CD14-positive monocyte (primary cell): ENCODE results near the gene MTMR8. TPM values are rescaled to one million over a fixed set of nuclear protein-coding genes. Genes with fewer than 3 reads are reported as not detected.

Experiments used
- DNase-seq, 3 donors: peaks; one replicate each; pipeline ENCODE4 v3.0.0-alpha.2; 2011 to 2022
- H2AFZ ChIP-seq: 2 replicates; pipeline ENCODE4 v1.6.0; 2012; ENCODE audit warnings: mild to moderate bottlenecking, low read depth, low read length, inconsistent platforms; ENCODE audit not compliant: insufficient read depth, poor library complexity, severe bottlenecking
- H3K27ac ChIP-seq, 2 donors: 1 replicate in 1 of 2; 2 replicates in 1 of 2; pipeline ENCODE4 v1.5.1; 2012 to 2013; ENCODE audit warnings: low read length in 2 of 2, control low read depth in 1 of 2, inconsistent platforms in 1 of 2, low read depth in 1 of 2, mild to moderate bottlenecking in 1 of 2
- H3K27me3 ChIP-seq, 2 donors: one replicate each; pipeline versions ENCODE4 v1.6.0 to v1.6.1; 2011 to 2013; ENCODE audit warnings: low read length in 2 of 2; ENCODE audit not compliant: control insufficient read depth in 2 of 2, insufficient read depth in 2 of 2
- H3K36me3 ChIP-seq, 2 donors: replicated peaks in 1 of 2; 1 replicate in 1 of 2; 2 replicates in 1 of 2; pipeline versions ENCODE4 v1.5.1 to v1.6.1; 2012 to 2013; ENCODE audit warnings: low read length in 2 of 2, control low read depth in 1 of 2, inconsistent platforms in 1 of 2, mild to moderate bottlenecking in 1 of 2; ENCODE audit not compliant: insufficient read depth in 2 of 2, control insufficient read depth in 1 of 2
- H3K4me1 ChIP-seq, 2 donors: 1 replicate in 1 of 2; 2 replicates in 1 of 2; pipeline versions ENCODE4 v1.5.1 to v1.6.1; 2012 to 2013; ENCODE audit warnings: low read length in 2 of 2, control low read depth in 1 of 2, inconsistent platforms in 1 of 2, mild to moderate bottlenecking in 1 of 2, moderate library complexity in 1 of 2; ENCODE audit not compliant: insufficient read depth in 2 of 2, control insufficient read depth in 1 of 2
- H3K4me2 ChIP-seq: replicated peaks from 2 replicates; pipeline ENCODE3; 2012; ENCODE audit warnings: low read length, moderate library complexity, mild to moderate bottlenecking; ENCODE audit not compliant: poor library complexity, severe bottlenecking; ENCODE audit errors: extremely low read depth
- H3K4me3 ChIP-seq, 3 experiments: fragments of 200-600 bp in 1 of 3; sonication (generic) in 1 of 3; replicated peaks in 1 of 3; 1 replicate in 2 of 3; 2 replicates in 1 of 3; pipeline ENCODE4 v1.5.1; 2011 to 2013; ENCODE audit warnings: low read length in 3 of 3, mild to moderate bottlenecking in 3 of 3, control low read depth in 2 of 3, low read depth in 2 of 3, inconsistent platforms in 1 of 3, moderate library complexity in 1 of 3
- H3K79me2 ChIP-seq: 2 replicates; pipeline ENCODE4 v1.6.0; 2012; ENCODE audit warnings: mild to moderate bottlenecking, control low read depth, inconsistent platforms, low read length, moderate library complexity; ENCODE audit not compliant: insufficient read depth
- H3K9ac ChIP-seq: 2 replicates; pipeline ENCODE4 v1.6.0; 2017; ENCODE audit warnings: low read length, mild to moderate bottlenecking; ENCODE audit not compliant: insufficient read depth, poor library complexity, severe bottlenecking
- H3K9me3 ChIP-seq, 2 donors: replicated peaks in 1 of 2; 1 replicate in 1 of 2; 2 replicates in 1 of 2; pipeline versions ENCODE4 v1.5.1 to v1.6.1; 2012 to 2013; ENCODE audit warnings: low read length in 2 of 2, control low read depth in 1 of 2; ENCODE audit not compliant: control insufficient read depth in 1 of 2, insufficient read depth in 1 of 2
- H4K20me1 ChIP-seq: 2 replicates; pipeline ENCODE4 v1.6.0; 2012; ENCODE audit warnings: mild to moderate bottlenecking, low read length, control low read depth, moderate library complexity; ENCODE audit not compliant: insufficient read depth
- H3K27ac Mint-ChIP-seq, 7 donors: one replicate each; pipeline ENCODE4 v1.8.0; 2020; ENCODE audit warnings: mild to moderate bottlenecking in 7 of 7, mixed read lengths in 7 of 7, moderate library complexity in 6 of 7, inconsistent platforms in 2 of 7
- H3K27me3 Mint-ChIP-seq, 3 donors: one replicate each; pipeline ENCODE4 v1.8.0; 2021 to 2022; ENCODE audit warnings: low read depth in 3 of 3, mild to moderate bottlenecking in 3 of 3, mixed read lengths in 3 of 3, moderate library complexity in 3 of 3, inconsistent platforms in 1 of 3
- H3K36me3 Mint-ChIP-seq, 2 donors: one replicate each; pipeline ENCODE4 v1.8.0; 2020; ENCODE audit warnings: mixed read lengths in 2 of 2, inconsistent platforms in 1 of 2, mild to moderate bottlenecking in 1 of 2
- H3K4me1 Mint-ChIP-seq: one replicate; pipeline ENCODE4 v1.8.0; 2020; ENCODE audit warnings: mild to moderate bottlenecking, mixed read lengths
- H3K4me3 Mint-ChIP-seq, 2 donors: one replicate each; pipeline ENCODE4 v1.8.0; 2020; ENCODE audit warnings: mild to moderate bottlenecking in 2 of 2, mixed read lengths in 2 of 2, moderate library complexity in 1 of 2
- H3K9me3 Mint-ChIP-seq, 7 donors: one replicate each; pipeline ENCODE4 v1.8.0; 2020 to 2022; ENCODE audit warnings: mixed read lengths in 7 of 7, mild to moderate bottlenecking in 6 of 7, moderate library complexity in 6 of 7, inconsistent platforms in 2 of 7
- CTCF ChIP-seq: fragments of 200-600 bp; IDR thresholded peaks from one replicate; pipeline ENCODE4 v1.8.0; 2022; ENCODE audit warnings: antibody characterized with exemption, mild to moderate bottlenecking
- WGBS: methylation state at CpG from one replicate; pipeline ENCODE4 v1.1.5; 2013; ENCODE audit warnings: missing lambda C conversion rate; ENCODE audit not compliant: insufficient coverage; 5-methylcytosine and 5-hydroxymethylcytosine counted together
- intact Hi-C, 2 donors: fragments of 100-400 bp; cut with micrococcal nuclease; formaldehyde crosslinking; loops; one replicate each; pipeline versions ENCODE4 v1.15.0 to v1.15.1; 2023
- polyA plus RNA-seq, 3 donors: library from polyadenylated mRNA; depleted of rRNA in 1 of 3; unstranded in 2 of 3; stranded (reverse) in 1 of 3; fragments of 300-500 nt in 2 of 3; fragments of >200 nt in 1 of 3; fragmentation: Illumina TruSeq in 2 of 3; gene quantifications; 1 replicate in 2 of 3; 2 replicates in 1 of 3; pipeline ENCODE4 v1.2.3, GENCODE V29; 2012 to 2021

Gene MTMR8
- polyA plus RNA-seq, 3 donors: 0.19 to 1.1 (median 0.51) TPM

GRCh38 chrX:64330284-64330683, 65.0 kb downstream of the MTMR8 start:
- H3K9ac ChIP-seq: no peak overlapping the region
- no peaks in the 10 kb centered on the region for H3K27me3 ChIP-seq
- no peaks in the 10 kb centered on the region for H3K4me1 Mint-ChIP-seq
- peaks cover 0 to 8% (median 0%) of the 10 kb centered on the region in 7 donors for H3K9me3 Mint-ChIP-seq
- H3K4me2 ChIP-seq: no peak overlapping the region
- H3K36me3 ChIP-seq: no peaks in the 10 kb centered on the region
- H3K4me3 Mint-ChIP-seq: no peak overlapping the region
- H2AFZ ChIP-seq: no peak overlapping the region
- no peak overlapping the region for H3K27ac ChIP-seq
- no peak overlapping the region for H3K4me3 ChIP-seq
- H3K27me3 Mint-ChIP-seq: no peaks in the 10 kb centered on the region
- H3K36me3 Mint-ChIP-seq: peaks cover 5 to 18% of the 10 kb centered on the region in 2 donors
- no peak for DNase-seq
- H3K27ac Mint-ChIP-seq: no peak overlapping the region
- H3K79me2 ChIP-seq: no peaks in the 10 kb centered on the region
- no peaks in the 10 kb centered on the region for H4K20me1 ChIP-seq
- intact Hi-C loops: no loop called here
- no peak for TF ChIP-seq CTCF
- H3K9me3 ChIP-seq: no peaks in the 10 kb centered on the region
- no peaks in the 10 kb centered on the region for H3K4me1 ChIP-seq

GRCh38 chrX:64321507-64321906, 73.7 kb downstream of the MTMR8 start:
- WGBS: no CpG with 5 or more reads among the region's 2 CpGs
- no peaks in the 10 kb centered on the region for H3K79me2 ChIP-seq
- no peaks in the 10 kb centered on the region for H3K36me3 ChIP-seq
- no peaks in the 10 kb centered on the region for H3K4me1 Mint-ChIP-seq
- H3K9me3 Mint-ChIP-seq: peaks cover 10 to 37% (median 20%) of the 10 kb centered on the region in 7 donors
- H4K20me1 ChIP-seq: no peaks in the 10 kb centered on the region
- H3K36me3 Mint-ChIP-seq: peaks cover 23 to 25% of the 10 kb centered on the region in 2 donors
- TF ChIP-seq CTCF: no peak
- H3K27ac ChIP-seq: no peak overlapping the region
- H2AFZ ChIP-seq: no peak overlapping the region
- H3K27ac Mint-ChIP-seq: no peak overlapping the region
- H3K4me3 Mint-ChIP-seq: no peak overlapping the region
- H3K4me2 ChIP-seq: no peak overlapping the region
- peaks cover 13 to 20% of the 10 kb centered on the region in 2 donors for H3K9me3 ChIP-seq
- no peak overlapping the region for H3K4me3 ChIP-seq
- H3K9ac ChIP-seq: no peak overlapping the region
- no peaks in the 10 kb centered on the region for H3K4me1 ChIP-seq
- DNase-seq: no peak
- intact Hi-C loops: no loop called here
- H3K27me3 ChIP-seq: no peaks in the 10 kb centered on the region
- H3K27me3 Mint-ChIP-seq: no peaks in the 10 kb centered on the region
